Midbrain (tissue), 1 donor: Measurements from ENCODE around the gene GPC3.
"Not testable (repeated sequence)": the region's sequence is repeated elsewhere in the genome, so short reads cannot be mapped to it uniquely, and the experiment has no call there.

Source experiments
- DNase-seq: peaks from one replicate; lab custom pipeline; 2025; lab: John Stamatoyannopoulos, UW

GPC3 gene

DNA sequence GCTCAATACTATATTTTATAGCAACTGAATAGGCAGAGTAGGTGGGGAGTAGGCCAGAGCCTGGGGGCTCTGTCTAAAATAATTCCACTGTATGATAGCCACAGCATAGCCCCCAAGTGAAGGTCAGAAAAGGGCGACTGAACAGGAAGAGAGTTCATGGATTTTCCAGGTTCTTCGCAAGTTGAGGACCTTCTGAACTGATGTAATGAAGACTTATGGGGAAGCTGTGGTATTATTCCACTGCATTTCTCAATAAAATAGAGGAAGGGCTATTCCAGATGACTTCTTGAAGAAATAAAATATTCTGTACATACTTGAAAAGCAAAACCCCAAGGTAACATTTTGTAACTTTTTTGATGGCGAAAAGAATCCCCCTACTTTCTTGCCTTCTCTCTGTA is 338.7 kb downstream of the GPC3 start:
- no peak for DNase-seq

GRCh38 chrX:133645977-133646718 is 339.2 kb downstream of the GPC3 start:
- DNase-seq, result no peak

GRCh38 chrX:133645256-133645655 is 340.1 kb downstream of the GPC3 start:
- no peak for DNase-seq

DNA sequence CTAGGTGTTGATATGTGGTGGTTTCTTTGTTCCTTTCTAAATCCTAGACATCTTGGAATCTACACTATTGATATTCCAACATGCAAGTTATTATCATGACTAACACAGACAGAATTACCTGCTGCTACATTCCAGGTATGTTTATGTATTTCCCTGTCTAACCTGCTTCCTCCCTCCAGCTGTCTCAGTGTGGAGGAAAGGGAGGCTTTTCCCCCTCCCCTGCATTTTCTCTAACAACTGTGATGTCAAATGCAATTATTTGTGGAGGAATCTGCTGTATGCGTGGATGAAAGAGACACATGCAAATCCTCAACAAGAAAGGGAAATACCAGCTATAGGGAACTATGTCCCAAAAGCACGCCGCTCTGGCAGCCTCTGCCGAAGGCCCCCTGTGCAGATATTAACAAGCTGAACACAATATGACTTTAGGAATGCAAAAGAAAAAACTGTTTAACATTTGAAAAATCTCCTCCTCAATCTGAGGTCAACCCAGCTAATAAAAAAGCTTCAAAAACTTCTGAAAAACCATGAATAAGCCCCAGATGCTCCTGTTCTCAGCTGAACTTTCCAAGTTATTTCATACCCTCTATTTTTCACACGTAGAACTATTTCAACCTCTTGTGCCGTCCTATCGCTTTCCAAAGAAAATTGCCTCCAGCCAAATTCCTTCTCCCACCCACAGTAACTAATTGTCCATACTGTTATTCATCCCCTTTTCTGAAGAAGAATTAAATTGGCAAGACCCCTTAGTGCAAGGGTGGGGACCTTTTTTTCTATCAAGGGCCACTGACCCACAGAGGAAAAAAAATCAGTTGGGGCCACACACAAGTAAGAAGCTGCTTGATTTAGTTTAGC is 345.0 kb downstream of the GPC3 start:
- DNase-seq, result no peak

- DNase-seq, result no peak
Measured at GRCh38 chrX:133639726-133640125, 345.7 kb downstream of the GPC3 start.

- DNase-seq, result no peak
Measured at GRCh38 chrX:133638285-133638684, 347.1 kb downstream of the GPC3 start.

DNA sequence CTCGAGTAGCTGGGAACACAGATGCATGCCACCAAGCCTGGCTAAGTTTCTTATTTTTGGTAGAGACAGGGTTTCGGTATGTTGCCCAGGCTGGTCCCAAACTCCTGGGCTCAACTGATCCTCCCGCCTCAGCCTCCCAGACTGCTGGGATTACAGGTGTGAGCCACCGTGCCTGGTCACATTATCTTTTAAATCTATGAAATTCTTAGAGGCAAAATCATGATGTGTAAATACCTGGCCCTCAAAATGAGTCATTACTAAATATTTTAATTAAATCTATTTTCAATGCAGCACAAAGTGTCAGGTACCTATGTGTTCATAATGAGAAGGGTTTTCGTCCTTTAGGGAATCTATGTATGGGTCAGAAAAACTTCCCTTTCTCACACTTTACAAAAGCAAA is 347.6 kb downstream of the GPC3 start:
- no peak for DNase-seq

DNA sequence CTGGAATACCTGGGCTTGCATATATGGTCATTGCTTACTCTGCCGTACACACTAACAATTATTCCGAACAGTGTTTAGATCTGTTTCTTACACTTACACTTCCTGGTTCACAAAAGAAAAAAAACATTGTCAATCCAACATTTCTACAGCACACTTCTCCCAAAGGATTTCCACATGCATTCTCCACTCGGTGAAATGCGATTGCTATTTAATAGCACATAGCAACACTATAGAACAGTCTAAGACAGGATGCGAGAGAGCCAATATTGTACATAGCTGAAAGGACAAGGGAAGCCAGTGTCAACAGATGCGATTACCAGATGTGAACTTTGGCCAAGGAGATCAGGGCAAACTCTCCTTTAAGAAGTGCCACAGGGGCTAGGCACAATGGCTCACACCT is 349.4 kb downstream of the GPC3 start:
- no peak for DNase-seq

DNA sequence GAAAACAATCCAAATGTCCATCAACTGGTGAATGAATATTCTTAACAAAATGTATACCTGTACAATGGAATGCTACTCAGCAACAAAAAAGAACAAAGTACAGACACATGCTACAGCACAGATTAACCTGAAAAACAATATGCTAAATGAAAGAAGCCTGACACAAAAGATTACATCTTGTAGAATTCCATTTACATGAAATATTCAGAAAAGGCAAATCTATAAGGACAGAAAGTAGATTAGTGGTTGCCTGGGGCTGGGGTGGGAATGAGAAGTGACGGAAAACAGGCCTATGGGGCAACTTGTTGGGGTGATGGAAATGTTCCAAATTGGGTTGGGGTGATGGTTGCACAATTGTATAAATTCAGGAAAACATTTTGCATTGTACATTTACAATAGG is 351.0 kb downstream of the GPC3 start:
- no peak for DNase-seq

DNA sequence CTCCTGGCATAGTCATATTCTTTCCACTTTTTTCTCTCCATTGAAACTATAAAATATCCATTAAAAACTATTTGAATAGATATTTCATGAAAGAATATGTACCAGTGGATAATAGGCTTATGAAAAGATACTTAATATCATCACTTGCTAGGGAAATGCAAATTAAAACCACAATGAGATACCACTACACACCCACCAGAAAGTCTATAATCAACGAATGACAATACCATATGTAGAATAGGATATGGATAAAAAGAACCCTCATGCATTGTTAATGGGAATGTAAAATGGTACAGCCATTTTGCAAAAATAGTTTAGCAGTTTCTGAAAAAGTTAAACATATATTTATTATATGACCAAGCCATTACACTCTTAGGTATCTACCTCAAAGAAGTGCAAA is 351.4 kb downstream of the GPC3 start:
- no peak for DNase-seq

DNA sequence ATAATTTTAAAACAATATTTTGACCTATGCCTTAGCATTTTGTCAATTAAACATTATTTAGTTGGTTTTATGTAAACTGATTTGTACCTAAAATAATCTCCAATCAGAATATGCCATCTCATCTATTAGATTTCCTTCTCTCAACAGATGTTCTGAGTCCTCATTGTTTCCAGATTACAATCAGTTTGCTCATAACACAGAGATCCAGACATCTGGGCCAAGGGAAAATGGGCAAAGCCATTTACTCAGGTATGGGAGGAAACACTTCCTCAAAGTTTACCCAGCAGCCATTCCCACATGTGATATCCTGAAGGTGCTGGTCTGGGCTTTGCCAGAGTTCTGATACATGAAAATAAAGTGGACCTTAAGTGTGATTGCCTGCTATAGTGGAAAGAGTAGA is 352.2 kb downstream of the GPC3 start:
- DNase-seq, result no peak

DNA sequence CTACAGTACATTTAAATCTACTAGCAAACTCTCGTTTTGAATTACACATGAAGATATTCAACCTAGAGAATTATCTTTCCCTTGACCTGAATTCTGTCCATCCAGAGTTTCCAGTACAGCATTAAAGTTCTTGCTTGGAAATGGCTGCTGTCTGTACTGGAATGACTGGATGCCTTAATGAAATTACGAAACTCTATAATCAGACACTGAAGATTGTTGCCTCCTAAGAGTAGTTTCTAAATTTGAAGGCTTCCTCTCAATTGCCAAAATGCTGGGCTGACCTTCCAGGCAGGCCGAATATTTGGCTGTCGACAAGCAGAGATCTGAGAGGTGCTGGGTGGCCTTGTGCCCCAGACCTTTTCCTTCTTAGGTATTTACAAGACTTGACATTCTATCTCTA is 355.0 kb downstream of the GPC3 start:
- DNase-seq, result no peak

DNA sequence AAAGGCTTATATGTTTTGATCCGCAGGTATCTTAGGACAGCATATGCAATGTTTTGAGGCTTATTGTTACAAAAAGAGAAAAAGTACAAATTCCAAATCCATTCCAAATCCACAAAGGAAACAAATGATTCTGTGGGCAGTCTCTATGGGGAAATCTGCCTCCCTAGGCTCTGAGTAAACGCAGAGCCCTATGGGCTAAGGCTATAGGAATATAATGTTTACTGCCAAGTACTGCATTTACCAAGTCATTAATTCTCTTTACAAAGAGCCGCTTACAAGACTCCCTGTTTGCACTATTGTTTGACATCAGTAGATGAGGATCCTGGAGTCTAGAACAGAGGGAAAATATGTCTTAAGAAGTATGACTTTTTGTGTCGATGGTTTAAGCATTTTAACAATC is 357.7 kb downstream of the GPC3 start:
- no peak for DNase-seq

- DNase-seq, result not testable (repeated sequence)
Measured at GRCh38 chrX:133621384-133621783, 364.0 kb downstream of the GPC3 start.

GRCh38 chrX:133611676-133612075 is 373.7 kb downstream of the GPC3 start:
- DNase-seq, result no peak

- DNase-seq, result no peak
Measured at GRCh38 chrX:133610056-133610455, 375.3 kb downstream of the GPC3 start.

DNA sequence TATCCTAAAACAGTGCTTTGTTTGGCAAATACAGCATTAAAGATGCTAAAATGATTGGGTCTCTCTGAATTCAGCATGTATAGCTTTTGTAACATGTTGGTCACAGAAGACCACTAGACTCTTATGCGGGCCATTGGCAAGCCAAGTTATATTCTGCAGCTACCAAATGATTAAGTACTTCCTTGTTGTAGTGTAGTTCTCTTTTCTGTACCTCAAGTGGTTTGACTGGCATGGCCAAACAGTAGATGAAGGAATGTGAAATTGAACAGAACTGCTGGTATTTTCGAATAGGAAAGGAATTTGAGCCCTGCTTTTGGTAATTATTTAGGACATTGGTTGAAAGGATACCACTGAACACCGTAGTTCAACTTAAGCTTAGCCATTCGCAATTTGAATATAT is 376.2 kb downstream of the GPC3 start:
- no peak for DNase-seq

DNA sequence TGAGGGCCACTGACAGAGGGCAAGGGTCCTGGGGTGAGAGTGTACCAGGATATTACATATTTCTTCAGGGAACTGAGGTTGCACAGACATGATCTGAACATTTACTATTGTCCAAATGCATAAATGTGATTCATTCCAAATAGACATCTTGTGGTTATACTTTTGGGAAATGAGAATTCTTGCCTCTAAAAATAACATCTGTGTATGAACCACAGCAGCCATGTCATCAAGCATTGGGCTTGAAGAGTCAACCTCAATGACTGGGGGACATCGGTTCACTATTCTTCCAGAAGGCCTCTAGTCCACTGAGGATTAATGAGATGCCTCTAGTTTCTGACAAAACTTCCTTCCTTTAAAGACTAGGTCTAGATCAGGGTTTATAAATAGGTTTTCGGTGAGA is 377.0 kb downstream of the GPC3 start:
- DNase-seq, result no peak

DNA sequence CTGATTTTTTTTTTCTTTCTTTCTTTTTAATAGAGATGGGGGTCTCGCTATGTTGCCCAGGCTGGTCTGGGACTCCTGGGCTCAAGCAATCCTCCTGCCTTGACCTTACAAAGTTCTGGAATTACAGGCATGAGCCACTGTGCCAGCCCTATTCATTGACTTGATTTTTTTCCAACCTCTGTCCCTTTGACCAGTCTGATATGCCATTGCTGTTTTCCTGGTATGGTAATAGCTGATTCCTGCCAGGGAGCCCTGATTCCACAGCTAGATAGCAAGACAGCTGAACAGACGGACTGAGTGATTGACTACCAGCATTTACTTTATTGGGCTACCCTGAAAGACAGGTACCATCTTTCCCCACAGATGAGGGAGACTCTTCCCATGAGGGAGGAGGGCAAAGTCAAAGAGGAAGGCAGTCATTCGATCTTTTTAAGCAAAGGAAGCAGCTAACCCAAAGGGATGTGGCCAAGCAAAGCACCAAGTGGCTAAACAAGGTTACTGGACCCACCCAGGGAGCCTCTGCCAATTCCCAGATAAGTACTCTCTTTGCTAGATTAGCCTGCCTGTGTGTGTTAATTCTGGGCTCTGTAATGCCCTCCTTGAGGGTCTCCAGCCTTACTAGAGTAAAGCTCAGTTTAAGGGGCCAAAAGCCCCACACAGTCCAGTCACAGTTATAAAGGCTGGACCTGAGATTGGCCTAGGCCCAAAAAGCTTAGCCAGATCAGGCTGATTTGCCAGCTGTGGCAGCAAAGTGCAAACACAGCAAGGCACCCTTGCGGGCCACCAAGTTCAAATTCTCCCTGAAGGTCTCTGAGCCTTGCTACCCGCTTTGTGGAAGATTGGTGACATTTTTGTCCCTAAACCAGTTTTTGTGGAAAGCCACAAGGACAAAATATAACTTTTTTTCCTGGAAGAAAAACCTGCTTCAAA is 377.7 kb downstream of the GPC3 start:
- DNase-seq, result no peak

DNA sequence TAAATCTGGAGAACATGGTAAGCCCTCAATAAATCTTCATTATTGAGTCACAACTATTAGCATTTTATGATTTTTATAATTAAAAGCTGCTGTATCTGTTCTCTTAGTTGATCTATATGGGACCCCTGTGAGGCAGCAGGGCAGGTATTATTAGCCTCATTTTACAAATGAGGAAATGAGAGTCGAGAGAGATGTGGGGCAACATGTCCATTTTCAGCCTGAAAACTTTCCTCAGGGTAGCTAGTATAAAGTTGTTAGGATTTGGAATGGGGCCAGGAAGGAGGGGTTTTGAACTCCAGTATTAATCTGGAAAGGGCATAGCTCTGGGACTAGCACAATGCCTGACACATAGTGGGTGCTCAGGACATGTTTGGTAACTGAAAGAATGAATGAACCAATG is 378.4 kb downstream of the GPC3 start:
- no peak for DNase-seq

- no peak for DNase-seq
Measured at GRCh38 chrX:133604801-133605200, 380.6 kb downstream of the GPC3 start.

GRCh38 chrX:133602881-133603280 is 382.5 kb downstream of the GPC3 start:
- DNase-seq, result no peak
